Nucleus accumbens (tissue), 56 donors: Measurements from ENCODE around the gene TBC1D13.
A peak's percentile ranks its signal among the peaks of the same experiment; 100 is the strongest.
"Not testable (repeated sequence)": the region's sequence is repeated elsewhere in the genome, so short reads cannot be mapped to it uniquely, and the experiment has no call there.

ENCODE experiments used
- DNase-seq, 56 donors: peaks; one replicate each; lab custom pipeline; 2025; lab: John Stamatoyannopoulos, UW

The TBC1D13 gene

DNA sequence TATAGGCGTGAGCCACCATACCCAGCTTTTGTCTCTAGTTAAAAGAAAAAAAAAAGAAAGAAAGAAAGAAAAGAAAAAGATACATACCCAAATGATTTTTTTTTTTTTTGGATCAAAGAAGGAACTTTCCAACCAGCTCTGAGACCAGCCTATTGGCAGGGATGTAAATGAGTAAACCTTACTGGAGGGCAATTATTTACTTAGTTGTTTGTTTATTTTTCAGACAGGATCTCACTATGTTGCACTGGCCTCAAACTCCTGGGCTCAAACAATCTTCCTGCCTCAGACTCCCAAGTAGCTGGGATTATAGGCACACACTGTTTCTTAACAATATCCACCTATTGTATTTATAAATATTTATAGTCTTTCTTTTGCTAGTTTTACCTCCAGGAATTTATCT, 53.5 kb downstream of the TBC1D13 start:
- DNase-seq = no peak

DNA sequence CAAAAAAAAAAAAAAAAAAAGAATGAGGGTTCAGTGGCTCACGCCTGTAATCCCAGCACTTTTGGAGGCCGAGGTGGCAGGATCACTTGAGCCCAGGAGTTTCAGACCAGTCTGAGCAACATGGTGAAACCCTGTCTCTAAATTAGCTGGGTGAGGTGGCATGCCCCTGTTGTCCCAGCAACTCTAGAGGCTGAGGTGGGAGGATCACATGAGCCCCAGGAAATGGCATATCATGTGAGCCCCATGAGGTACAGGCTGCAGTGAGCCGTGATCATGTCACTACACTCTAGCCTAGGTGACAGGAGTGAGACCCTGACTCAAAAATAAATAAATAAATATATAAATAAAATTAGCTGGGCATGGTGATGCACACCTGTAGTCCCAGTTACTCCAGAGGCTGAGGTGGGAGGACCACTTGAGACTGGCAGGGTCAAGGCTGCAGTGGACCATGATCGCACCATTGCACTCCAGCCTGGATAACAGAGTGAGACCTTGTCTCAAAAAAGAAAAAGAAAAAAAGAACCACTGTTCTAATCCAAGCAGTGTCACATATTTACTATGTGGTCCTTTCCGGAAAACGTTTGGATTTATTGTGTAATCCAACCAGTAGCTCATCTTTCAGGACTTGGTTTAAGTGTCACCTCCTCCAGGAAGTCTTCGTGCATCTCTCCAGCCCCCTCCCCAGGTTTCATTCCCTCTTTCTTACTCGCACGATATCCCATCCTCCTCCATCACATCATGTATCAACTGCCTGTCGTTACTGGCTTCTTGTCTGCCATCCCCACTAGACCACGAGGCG, 54.8 kb downstream of the TBC1D13 start:
- no peak for DNase-seq

DNA sequence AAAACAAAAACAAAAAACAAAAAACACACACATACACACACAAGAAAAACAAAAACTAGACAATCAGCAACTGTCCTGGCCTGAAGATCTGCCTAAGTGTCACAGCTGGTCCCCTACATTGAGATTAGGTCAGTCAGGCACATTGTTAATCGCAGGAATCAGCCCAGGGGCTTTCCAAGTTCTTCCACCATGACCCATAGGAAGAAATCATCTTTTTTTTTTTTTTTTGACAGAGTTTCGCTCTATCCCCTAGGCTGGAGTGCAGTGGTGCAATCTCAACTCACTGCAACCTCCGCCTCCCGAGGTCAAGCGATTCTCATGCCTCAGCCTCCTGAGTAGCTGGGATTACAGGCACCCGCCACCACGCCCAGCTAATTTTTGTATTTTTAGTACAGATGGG, 56.1 kb downstream of the TBC1D13 start:
- not testable (repeated sequence) for DNase-seq

DNA sequence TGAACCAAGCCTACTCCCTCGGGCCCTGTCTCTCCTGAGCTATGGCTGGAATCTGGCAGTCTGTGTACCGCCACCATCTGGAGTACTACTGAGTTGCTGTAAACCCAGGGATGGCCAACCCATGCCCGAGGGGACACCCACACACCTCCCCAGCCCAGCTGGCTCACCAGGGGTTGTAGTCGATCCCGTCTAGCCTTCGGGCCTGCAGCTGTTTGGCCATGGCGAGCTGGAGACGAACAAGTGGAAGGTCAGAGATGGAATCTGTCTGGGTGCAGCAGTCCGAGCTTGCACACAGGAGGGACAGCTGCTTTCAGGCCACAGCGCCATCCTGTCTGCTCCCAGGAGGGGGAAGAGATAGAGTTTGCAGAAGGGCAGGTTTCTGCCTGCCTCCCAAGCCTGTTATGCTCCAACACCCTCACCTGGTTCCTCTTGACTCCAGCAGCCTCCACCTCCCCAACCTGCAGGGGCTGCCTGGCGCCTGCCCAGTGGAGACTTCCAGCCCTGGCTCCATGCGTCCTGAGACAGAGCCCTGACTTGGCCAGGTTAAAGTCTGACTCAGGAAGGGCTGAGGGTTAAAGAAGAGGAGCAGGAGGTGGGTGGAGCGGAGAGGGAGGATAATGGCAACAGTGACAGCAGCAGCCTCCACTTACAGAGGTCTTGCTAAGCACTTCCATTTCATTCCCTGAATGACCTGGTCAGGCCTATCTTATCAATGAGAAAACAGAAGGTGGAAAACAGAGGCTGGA, 58.3 kb downstream of the TBC1D13 start:
- DNase-seq = no peak

DNA sequence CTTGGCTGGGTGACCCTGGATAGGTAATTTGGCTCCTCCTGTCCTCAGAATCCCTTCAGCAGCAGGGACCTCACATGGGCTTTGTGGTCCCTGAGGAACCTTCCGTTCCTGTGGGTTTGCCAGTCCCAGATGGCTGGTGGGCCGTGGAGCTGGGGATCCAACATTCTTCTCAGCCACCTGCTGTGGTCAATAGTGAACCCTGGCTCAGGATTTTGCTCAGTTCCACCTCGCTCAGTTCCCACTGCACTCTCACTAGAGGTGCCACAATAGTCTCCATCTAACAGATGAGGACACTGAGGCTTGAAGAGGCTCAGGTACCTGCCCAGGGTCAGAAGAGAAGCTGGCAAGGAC, 59.6 kb downstream of the TBC1D13 start:
- no peak for DNase-seq

DNA sequence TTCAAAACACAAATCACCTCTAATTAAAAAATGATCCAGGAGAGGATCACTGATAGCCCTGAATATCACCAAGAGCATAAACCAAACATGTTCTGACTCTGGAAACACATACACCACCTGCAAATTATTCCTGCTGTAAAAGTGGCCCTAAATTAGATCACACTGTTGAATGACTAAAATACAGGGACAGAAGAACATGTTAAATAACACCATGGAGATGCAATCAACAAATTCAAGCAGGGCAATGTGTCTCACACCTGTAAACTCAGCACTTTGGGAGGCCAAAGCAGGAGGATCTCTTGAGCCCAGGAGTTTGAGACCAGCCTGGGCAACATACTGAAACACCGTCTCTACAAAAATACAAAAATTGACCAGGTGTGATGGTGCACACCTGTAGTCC, 60.8 kb downstream of the TBC1D13 start:
- no peak for DNase-seq

DNA sequence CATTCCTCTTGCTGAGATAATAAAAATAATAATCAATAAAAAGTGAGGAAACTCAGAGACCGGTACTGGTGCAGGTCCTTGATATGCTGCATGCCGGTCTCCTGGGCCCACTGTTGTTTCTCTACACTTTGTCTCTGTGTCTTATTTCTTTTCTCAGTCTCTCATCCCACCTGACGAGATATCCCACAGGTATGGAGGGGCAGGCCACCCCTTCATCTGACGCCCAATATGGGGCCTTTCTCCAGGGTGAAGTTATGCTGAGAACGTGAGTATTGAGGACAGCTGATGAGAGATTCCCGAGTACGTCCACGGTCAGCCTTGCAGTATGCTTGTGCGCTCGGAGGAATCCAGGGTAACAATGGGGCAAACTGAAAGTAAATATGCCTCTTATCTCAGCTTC, 64.0 kb downstream of the TBC1D13 start:
- DNase-seq = not testable (repeated sequence)

DNA sequence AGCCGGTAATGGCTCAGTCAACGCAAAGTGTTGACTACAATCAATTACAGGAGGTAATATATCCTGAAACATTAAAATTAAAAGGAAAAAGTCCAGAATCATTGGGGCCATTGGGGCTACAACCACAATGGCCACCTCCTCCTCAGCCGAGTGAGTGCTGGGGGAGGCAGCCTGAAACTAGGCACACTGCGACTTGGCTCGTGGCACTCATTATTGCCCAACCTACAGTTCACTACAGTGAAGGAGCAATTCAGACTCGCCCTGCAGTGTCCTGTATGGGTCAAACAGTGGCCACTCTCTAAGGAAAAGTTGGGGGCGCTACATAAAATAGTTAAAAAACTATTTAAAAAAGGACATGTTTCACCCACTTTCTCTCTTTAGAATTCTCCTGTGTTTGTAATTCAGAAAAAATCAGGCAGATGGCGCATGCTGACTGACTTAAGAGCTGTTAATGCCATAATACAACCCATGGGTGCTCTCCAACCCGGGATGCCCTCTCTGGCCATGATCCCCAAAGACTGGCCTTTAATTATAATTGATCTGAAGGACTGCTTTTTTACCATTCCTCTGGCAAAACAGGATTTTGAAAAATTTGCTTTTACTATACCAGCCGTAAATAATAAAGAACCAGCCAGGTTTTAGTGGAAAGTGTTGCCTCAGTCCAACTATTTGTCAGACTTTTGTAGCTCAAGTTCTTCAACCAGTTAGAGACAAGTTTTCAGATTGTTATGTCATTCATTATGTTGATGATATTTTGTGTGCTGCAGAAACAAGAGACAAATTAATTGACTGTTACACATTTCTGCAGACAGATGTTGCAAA, 64.9 kb downstream of the TBC1D13 start:
- DNase-seq = peak in 20 of 56 donors; percentile 2 to 64 (median 25)

DNA sequence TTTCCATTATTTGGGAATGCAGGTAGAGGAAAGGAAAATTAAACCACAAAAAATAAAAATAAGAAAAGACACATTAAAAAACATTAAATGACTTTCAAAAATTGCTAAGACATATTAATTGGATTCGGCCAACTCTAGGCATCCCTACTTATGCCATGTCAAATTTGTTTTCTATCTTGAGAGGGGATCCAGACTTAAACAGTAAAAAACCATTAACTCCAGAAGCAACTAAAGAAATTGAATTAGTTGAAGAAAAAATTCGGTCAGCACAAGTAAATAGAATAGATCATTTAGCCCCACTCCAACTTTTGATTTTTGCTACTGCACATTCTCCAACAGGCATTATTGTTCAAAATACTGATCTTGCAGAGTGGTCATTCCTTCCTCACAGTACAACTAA, 65.6 kb downstream of the TBC1D13 start:
- DNase-seq = not testable (repeated sequence)

DNA sequence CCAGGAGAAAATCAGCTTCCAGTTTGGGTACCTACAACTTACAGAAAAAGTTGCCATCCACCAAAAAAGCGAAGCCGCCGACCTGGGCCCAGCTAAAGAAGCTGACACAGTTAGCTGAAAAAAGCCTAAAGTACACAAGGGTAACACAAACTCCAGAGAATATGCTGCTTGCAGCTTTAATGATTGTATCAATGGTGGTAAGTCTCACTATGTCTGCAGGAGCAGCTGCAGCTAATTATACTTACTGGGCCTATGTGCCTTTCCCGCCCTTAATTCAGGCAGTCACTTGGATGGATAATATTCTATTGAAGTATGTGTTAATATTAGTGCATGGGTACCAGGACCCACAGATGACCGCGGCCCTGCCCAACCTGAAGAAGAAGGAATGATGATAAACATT, 67.4 kb downstream of the TBC1D13 start:
- not testable (repeated sequence) for DNase-seq

DNA sequence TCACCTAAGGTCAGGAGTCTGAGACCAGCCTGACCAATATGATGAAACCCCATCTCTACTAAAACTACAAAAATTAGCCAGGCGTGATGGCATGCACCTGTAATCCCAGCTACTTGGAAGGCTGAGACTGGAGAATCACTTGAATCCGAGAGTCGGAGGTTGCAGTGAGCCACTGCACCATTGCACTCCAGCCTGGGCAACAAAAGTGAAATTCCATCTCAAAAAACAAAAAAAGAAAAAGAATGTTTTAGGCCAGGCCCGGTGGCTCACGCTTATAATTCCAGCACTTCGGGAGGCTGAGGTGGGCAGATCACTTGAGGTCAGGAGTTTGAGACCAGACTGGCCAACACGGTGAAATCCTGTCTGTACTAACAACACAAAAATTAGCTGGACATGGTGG, 71.4 kb downstream of the TBC1D13 start:
- not testable (repeated sequence) for DNase-seq
